Neuronal stem cell (in vitro differentiated cells): ENCODE measurements around the gene FAM50A.
"Not testable (repeated sequence)": the region's sequence is repeated elsewhere in the genome, so short reads cannot be mapped to it uniquely, and the experiment has no call there.

Experiments
- DNase-seq: peaks from one replicate; pipeline ENCODE4 v3.0.0-alpha.2; 2013; ENCODE audit warnings: low spot score
- H2AFZ ChIP-seq: one replicate; pipeline ENCODE4 v1.6.1; 2013; ENCODE audit warnings: mild to moderate bottlenecking, low read length, inconsistent platforms
- H2AK5ac ChIP-seq: 2 replicates; pipeline ENCODE4 v1.6.1; 2013; ENCODE audit warnings: low read depth, mild to moderate bottlenecking, inconsistent platforms, low read length, moderate library complexity, mixed read lengths
- H2BK120ac ChIP-seq: 2 replicates; pipeline ENCODE4 v1.6.1; 2013; ENCODE audit warnings: low read depth, mild to moderate bottlenecking, inconsistent platforms, low read length, moderate library complexity, mixed read lengths
- H2BK12ac ChIP-seq: one replicate; pipeline ENCODE4 v1.6.1; 2013; ENCODE audit warnings: low read length, inconsistent platforms
- H2BK15ac ChIP-seq: 2 replicates; pipeline ENCODE4 v1.6.1; 2013; ENCODE audit warnings: mild to moderate bottlenecking, low read length, inconsistent platforms, mixed read lengths
- H2BK5ac ChIP-seq: one replicate; pipeline ENCODE4 v1.6.1; 2013; ENCODE audit warnings: inconsistent platforms, mild to moderate bottlenecking, low read length, moderate library complexity
- H3K14ac ChIP-seq: one replicate; pipeline ENCODE4 v1.6.1; 2013; ENCODE audit warnings: low read length, inconsistent platforms
- H3K18ac ChIP-seq: 2 replicates; pipeline ENCODE4 v1.6.1; 2013; ENCODE audit warnings: low read length, inconsistent platforms
- H3K23ac ChIP-seq: 2 replicates; pipeline ENCODE4 v1.6.1; 2013; ENCODE audit warnings: low read depth, mild to moderate bottlenecking, mixed read lengths, low read length, inconsistent platforms; ENCODE audit not compliant: poor library complexity
- H3K27ac ChIP-seq: replicated peaks from 3 replicates; pipeline ENCODE4 v1.5.1; 2013; ENCODE audit warnings: low read length, inconsistent platforms
- H3K27me3 ChIP-seq, 3 experiments: 2 replicates each; pipeline ENCODE4 v1.6.1; 2013; ENCODE audit warnings: low read length in 3 of 3, mild to moderate bottlenecking in 2 of 3, inconsistent platforms in 1 of 3, low read depth in 1 of 3, mixed read lengths in 1 of 3, moderate library complexity in 1 of 3; ENCODE audit not compliant: control insufficient read depth in 3 of 3, insufficient read depth in 3 of 3
- H3K36me3 ChIP-seq, 2 donors: replicated peaks in 1 of 2; 2 replicates each; pipeline ENCODE4 v1.6.1; 2013; ENCODE audit warnings: low read length in 2 of 2; ENCODE audit not compliant: control insufficient read depth in 2 of 2, insufficient read depth in 2 of 2
- H3K4ac ChIP-seq: 2 replicates; pipeline ENCODE4 v1.6.1; 2013; ENCODE audit warnings: inconsistent platforms, mild to moderate bottlenecking, low read length, moderate library complexity
- H3K4me1 ChIP-seq, 2 donors: 1 replicate in 1 of 2; 2 replicates in 1 of 2; pipeline ENCODE4 v1.6.1; 2013; ENCODE audit warnings: low read length in 2 of 2, low read depth in 1 of 2; ENCODE audit not compliant: control insufficient read depth in 2 of 2, insufficient read depth in 1 of 2
- H3K4me2 ChIP-seq: one replicate; pipeline ENCODE4 v1.6.1; 2013; ENCODE audit warnings: mild to moderate bottlenecking, low read length, inconsistent platforms; ENCODE audit not compliant: insufficient read depth, poor library complexity, severe bottlenecking
- H3K4me3 ChIP-seq, 2 donors: 2 replicates each; pipeline ENCODE4 v1.5.1; 2013; ENCODE audit warnings: low read length in 2 of 2, mild to moderate bottlenecking in 2 of 2, inconsistent platforms in 1 of 2, moderate library complexity in 1 of 2
- H3K79me1 ChIP-seq: one replicate; pipeline ENCODE4 v1.6.1; 2013; ENCODE audit warnings: low read depth, mild to moderate bottlenecking, inconsistent platforms, low read length, moderate library complexity
- H3K9ac ChIP-seq: one replicate; pipeline ENCODE4 v1.6.1; 2013; ENCODE audit warnings: mild to moderate bottlenecking, low read depth, low read length, inconsistent platforms; ENCODE audit not compliant: poor library complexity
- H3K9me3 ChIP-seq, 2 donors: replicated peaks in 1 of 2; 2 replicates each; pipeline versions ENCODE3 to v1.6.1; 2013; ENCODE audit warnings: low read length in 2 of 2, mild to moderate bottlenecking in 2 of 2, inconsistent platforms in 1 of 2, low read depth in 1 of 2, mixed read lengths in 1 of 2, moderate library complexity in 1 of 2; ENCODE audit not compliant: control insufficient read depth in 2 of 2, insufficient read depth in 1 of 2
- H4K8ac ChIP-seq: one replicate; pipeline ENCODE4 v1.6.1; 2013; ENCODE audit warnings: low read depth, mild to moderate bottlenecking, inconsistent platforms, low read length, moderate library complexity
- H4K91ac ChIP-seq: one replicate; pipeline ENCODE4 v1.6.1; 2013; ENCODE audit warnings: low read length, low read depth, mild to moderate bottlenecking, inconsistent platforms; ENCODE audit not compliant: poor library complexity
- WGBS, 2 donors: extraction: QIAGEN DNeasy Blood & Tissue Kit; methylation state at CpG; one replicate each; pipeline ENCODE4 v1.1.7; 2013; ENCODE audit warnings: missing lambda C conversion rate in 2 of 2, mixed read lengths in 1 of 2; ENCODE audit not compliant: insufficient read length in 2 of 2, insufficient replicate concordance in 1 of 2; ENCODE audit errors: extremely low coverage in 2 of 2; 5-methylcytosine and 5-hydroxymethylcytosine counted together

FAM50A gene

DNA sequence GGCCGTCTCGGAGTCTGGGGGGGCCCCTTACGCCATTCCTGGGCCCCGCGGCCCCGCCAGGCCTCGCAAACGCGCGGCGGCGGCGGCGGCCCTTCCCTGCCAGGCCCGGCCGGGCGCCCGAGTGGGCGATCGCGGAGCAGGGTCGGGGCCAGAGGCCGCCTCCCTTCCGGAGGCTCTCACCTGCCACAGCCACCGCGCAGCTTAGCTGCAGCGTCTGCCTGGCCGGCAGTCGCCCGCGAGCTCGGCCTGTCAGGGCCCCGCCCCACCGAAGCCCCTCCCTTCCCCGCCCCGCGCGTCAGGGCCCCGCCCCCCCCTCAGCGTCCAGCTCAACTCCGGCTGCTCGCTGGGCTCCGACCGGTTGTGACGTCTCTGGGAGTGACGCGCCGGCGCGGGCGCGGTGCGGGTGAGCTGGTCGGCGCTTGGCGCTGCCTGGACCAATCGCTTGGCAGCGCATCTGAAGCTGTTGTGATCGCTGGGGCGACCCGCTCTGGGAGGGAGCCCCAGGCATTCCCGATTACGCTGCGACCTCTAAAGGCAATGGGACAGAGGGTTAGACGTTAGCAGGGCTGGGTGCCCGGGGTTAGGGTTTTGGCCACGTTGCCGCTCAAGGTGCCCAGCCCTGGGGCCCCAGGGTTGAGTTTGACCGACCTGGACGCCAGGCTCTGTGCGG is 46.6 kb downstream of the FAM50A start, which contains the start of gene SLC10A3:
Gene SLC10A3 (minus strand): TSS at position 216 of the 670 bp plus-strand sequence. CDS start 1,689 bp downstream, outside the sequence.
- H2BK12ac ChIP-seq: no peak within 1 kb of the TSS
- no peaks in the 10 kb centered on the region for H3K9me3 ChIP-seq
- no peaks in the 10 kb centered on the region for H3K79me1 ChIP-seq
- peak within 1 kb of the TSS; percentile 80 for H3K4me2 ChIP-seq
- peak within 1 kb of the TSS; percentile 83 for H3K18ac ChIP-seq
- H2BK5ac ChIP-seq: no peak within 1 kb of the TSS
- no peak within 1 kb of the TSS for H2AK5ac ChIP-seq
- H3K14ac ChIP-seq: peak within 1 kb of the TSS; percentile 38
- H4K8ac ChIP-seq: no peak within 1 kb of the TSS
- H3K23ac ChIP-seq: no peak within 1 kb of the TSS
- H4K91ac ChIP-seq: no peak within 1 kb of the TSS
- peak; percentile 86 for DNase-seq
- H2BK120ac ChIP-seq: no peak within 1 kb of the TSS
- no CpG with 5 or more reads among the region's 71 CpGs for WGBS, 2 donors
- H3K27me3 ChIP-seq: no peaks in the 10 kb centered on the region
- peaks cover 0 to 8% of the 10 kb centered on the region in 2 donors for H3K36me3 ChIP-seq
- H3K4ac ChIP-seq: no peak within 1 kb of the TSS
- H2AFZ ChIP-seq: peak within 1 kb of the TSS; percentile 87
- H3K4me3 ChIP-seq: peak within 1 kb of the TSS; percentile 57 to 84
- peaks cover 0 to 4% of the 10 kb centered on the region in 2 donors for H3K4me1 ChIP-seq
- H3K27ac ChIP-seq: peak within 1 kb of the TSS; percentile 70
- peak within 1 kb of the TSS; percentile 63 for H3K9ac ChIP-seq
- no peak within 1 kb of the TSS for H2BK15ac ChIP-seq

DNA sequence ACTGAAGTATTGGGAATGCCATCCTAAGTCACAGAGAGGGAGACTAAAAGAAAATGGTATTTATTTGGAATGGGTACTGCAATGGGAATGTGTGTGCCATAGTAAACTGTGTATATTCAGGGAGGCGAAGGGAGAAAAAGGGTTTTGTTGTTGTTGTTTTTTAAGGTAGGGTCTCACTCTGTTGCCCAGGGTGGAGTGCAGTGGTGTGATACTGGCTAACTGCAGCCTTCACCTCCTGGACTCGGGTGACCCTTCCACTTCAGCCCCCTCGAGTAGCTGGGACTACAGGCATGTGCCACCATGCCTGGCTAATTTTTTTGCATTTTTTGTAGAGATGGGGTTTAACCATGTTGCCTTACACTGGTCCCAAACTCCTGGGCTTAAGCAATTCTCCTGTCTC is 50.8 kb downstream of the FAM50A start:
- DNase-seq: no peak
- Histone ChIP-seq H2BK5ac (no peak overlapping the region), H2AFZ (no peak overlapping the region), H3K4me3 (no peak overlapping the region), H3K9ac (no peak overlapping the region), H3K18ac (no peak overlapping the region), H2BK120ac (no peak overlapping the region), H3K4me2 (no peak overlapping the region), H3K9me3 (no peaks in the 10 kb centered on the region), H4K91ac (no peak overlapping the region), H2AK5ac (no peak overlapping the region), H2BK12ac (no peak overlapping the region), H3K36me3 (no peaks in the 10 kb centered on the region), H3K14ac (no peak overlapping the region), H4K8ac (no peak overlapping the region), H3K27me3 (no peaks in the 10 kb centered on the region), H3K4ac (no peak overlapping the region), H3K79me1 (no peaks in the 10 kb centered on the region), H2BK15ac (no peak overlapping the region), H3K23ac (no peak overlapping the region), H3K27ac (no peak overlapping the region), H3K4me1 (peaks cover 0 to 1% of the 10 kb centered on the region in 2 donors)
- no CpG with 5 or more reads among the region's 3 CpGs for WGBS, 2 donors

DNA sequence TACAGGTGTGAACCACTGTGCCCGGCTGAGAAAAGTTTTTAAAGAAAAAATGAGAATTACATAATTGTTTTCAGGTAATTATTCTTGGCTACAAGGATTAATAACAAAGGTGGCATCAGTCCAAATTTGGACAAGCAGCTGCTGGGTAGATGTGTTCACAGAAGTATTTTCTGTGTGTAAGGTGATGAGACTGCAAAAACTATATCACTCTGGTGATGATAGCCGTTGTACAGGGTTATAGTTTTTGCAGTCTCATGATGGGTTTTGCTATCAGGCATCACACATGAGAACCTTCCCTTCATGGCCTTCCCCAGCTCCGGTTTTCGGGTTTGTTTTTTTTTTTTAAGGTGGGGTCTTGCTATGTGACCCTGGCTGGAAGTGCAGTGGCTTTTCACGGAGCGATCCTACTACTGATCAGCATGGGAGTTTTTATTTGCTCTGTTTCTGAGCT is 51.6 kb downstream of the FAM50A start:
- no peak overlapping the region for H4K91ac ChIP-seq
- no peak overlapping the region for H2BK12ac ChIP-seq
- H3K18ac ChIP-seq: no peak overlapping the region
- no peak overlapping the region for H2BK15ac ChIP-seq
- H3K9me3 ChIP-seq: no peaks in the 10 kb centered on the region
- no peak overlapping the region for H3K4me2 ChIP-seq
- H2BK5ac ChIP-seq: no peak overlapping the region
- DNase-seq: no peak
- H2BK120ac ChIP-seq: no peak overlapping the region
- H3K14ac ChIP-seq: no peak overlapping the region
- H3K27me3 ChIP-seq: no peaks in the 10 kb centered on the region
- H3K23ac ChIP-seq: no peak overlapping the region
- H2AK5ac ChIP-seq: no peak overlapping the region
- H4K8ac ChIP-seq: no peak overlapping the region
- no peaks in the 10 kb centered on the region for H3K4me1 ChIP-seq
- no peak overlapping the region for H2AFZ ChIP-seq
- H3K4ac ChIP-seq: no peak overlapping the region
- H3K36me3 ChIP-seq: no peaks in the 10 kb centered on the region
- no peak overlapping the region for H3K27ac ChIP-seq
- H3K79me1 ChIP-seq: no peaks in the 10 kb centered on the region
- H3K9ac ChIP-seq: no peak overlapping the region
- WGBS, 2 donors: no CpG with 5 or more reads among the region's 6 CpGs
- H3K4me3 ChIP-seq: no peak overlapping the region

DNA sequence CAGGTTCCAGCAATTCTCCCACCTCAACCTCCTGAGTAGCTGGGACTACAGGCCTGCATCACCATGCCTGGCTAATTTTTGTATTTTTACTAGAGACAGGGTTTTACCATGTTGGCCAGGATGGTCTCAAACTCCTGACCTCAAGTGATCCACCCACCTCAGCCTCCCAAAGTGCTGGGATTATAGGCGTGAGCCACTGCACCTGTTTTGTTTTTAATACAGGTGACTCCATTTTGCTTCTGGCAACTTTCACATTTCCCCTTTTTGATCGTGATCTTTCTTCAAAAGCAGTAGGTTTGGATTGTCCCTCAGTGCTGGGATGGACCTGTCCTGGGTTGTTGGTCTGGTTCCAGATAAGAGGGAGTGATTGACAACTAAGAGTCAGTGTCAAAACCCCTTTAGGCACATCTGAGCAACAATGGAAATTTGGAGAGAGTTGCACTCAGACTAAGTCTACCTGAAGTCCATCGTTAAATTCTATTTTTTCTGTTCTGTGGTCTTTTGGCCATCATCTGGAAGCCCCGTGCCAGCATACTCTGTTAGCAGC is 52.7 kb downstream of the FAM50A start:
- H3K27me3 ChIP-seq, H2BK12ac ChIP-seq, H2AK5ac ChIP-seq, H3K9me3 ChIP-seq, H2AFZ ChIP-seq, H4K8ac ChIP-seq, H3K36me3 ChIP-seq, H2BK15ac ChIP-seq, H3K4me2 ChIP-seq, H3K14ac ChIP-seq, DNase-seq, H3K27ac ChIP-seq, H3K79me1 ChIP-seq, H3K4ac ChIP-seq, H3K18ac ChIP-seq, H3K4me1 ChIP-seq, H4K91ac ChIP-seq, H3K4me3 ChIP-seq, H2BK120ac ChIP-seq, H2BK5ac ChIP-seq, H3K9ac ChIP-seq, H3K23ac ChIP-seq: not testable (repeated sequence)
- no CpG with 5 or more reads among the region's 4 CpGs for WGBS, 2 donors
